Central memory CD8-positive, alpha-beta T cell (primary cell): ENCODE results near the gene GNA15.

Experiments used
- ATAC-seq: fragments of 150-1000 bp; cut with Tn5 transposase; replicated peaks from 2 replicates; pipeline ENCODE4 v1.10.0; 2022; ENCODE audit warnings: mild to moderate bottlenecking, moderate FRiP score, moderate number of reproducible peaks; ENCODE audit not compliant: poor library complexity, severe bottlenecking; ENCODE audit errors: extremely low read depth
- DNase-seq, 2 donors: peaks; one replicate each; pipeline ENCODE4 v3.0.0; 2021; ENCODE audit warnings: low spot score in 2 of 2
- H3K27ac Mint-ChIP-seq: one replicate; pipeline ENCODE4 v1.8.0; 2022; ENCODE audit warnings: low read depth, mild to moderate bottlenecking, moderate library complexity, mixed read lengths
- H3K27me3 Mint-ChIP-seq: one replicate; pipeline ENCODE4 v1.8.0; 2022; ENCODE audit warnings: mixed read lengths
- H3K36me3 Mint-ChIP-seq: one replicate; pipeline ENCODE4 v1.8.0; 2022; ENCODE audit warnings: mild to moderate bottlenecking, moderate library complexity, mixed read lengths; ENCODE audit not compliant: insufficient read depth
- H3K4me1 Mint-ChIP-seq: one replicate; pipeline ENCODE4 v1.8.0; 2022; ENCODE audit warnings: mixed read lengths
- H3K4me3 Mint-ChIP-seq: one replicate; pipeline ENCODE4 v1.8.0; 2022; ENCODE audit warnings: mild to moderate bottlenecking, moderate library complexity, mixed read lengths
- H3K9me3 Mint-ChIP-seq: one replicate; pipeline ENCODE4 v1.8.0; 2022; ENCODE audit warnings: mixed read lengths

The GNA15 gene

DNA sequence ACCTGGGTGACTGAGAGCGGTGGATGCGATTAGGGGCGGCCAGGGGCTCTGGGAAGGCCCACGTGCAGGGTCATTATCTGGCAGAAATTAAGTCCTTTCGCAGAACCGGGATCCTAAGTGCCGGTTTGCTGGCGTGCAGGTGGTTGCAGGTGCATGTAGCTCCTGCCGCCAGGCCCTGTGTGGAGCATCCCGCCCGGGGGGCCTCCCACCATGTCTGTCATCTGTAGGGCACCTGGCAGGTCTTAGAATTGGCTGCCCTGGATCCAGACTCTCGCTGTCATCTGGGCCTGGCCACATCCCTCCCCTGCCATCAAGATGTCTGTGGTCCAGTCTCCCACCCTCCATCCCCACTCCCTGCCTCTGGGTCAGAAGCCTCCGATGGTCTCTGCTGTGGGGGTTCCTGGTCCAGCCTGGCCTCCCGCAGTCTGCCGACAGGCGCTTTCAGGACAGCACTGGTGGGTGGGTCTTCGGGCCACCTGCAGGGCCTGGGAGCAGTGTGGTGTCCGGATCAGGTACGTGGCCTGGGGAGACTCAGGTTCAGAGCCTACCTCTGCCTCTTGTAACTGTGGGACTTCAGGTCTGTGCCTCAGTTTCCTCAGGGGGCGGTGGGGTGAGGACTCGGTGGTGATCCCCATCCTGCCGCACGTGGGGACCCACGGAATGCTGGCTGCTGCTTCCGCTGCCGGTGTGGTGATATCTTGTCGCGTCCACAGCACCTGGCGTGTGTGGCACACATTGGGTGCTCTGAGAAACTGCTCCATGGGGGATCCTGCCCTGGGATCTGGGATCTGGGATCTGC lies 36.3 kb upstream of the GNA15 start:
- Mint-ChIP-seq H3K27me3 (peaks cover 49% of the 10 kb centered on the region), H3K27ac (no peak overlapping the region), H3K4me3 (peak overlapping the region; percentile 62), H3K36me3 (peaks cover 7% of the 10 kb centered on the region), H3K4me1 (peaks cover 28% of the 10 kb centered on the region), H3K9me3 (no peaks in the 10 kb centered on the region)
- DNase-seq (no peak), ATAC-seq (no peak)

DNA sequence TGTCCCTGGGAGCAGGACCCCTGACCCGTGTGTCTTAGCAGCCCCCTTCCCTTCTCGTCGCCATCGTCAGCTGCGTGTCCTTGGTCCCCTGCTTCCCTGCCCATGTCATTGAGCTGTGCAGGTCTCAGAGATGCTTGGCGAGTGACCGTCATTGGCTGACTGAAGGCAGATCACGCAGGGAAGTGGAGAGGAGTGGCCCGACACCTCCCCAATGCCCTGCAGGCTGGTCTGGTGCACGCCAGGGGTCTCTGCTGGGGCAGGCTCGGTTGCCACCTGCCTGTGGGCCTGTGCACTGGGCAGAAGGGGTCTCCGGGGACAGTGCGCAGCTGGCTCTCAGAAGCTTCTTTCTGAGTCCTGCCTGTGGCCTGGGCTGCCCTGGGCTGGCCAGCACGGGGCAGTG lies 35.5 kb upstream of the GNA15 start:
- H3K4me1 Mint-ChIP-seq: peaks cover 24% of the 10 kb centered on the region
- peaks cover 7% of the 10 kb centered on the region for H3K36me3 Mint-ChIP-seq
- no peak overlapping the region for H3K4me3 Mint-ChIP-seq
- H3K27ac Mint-ChIP-seq: no peak overlapping the region
- H3K27me3 Mint-ChIP-seq: peaks cover 44% of the 10 kb centered on the region
- DNase-seq (no peak), ATAC-seq (no peak)
- H3K9me3 Mint-ChIP-seq: no peaks in the 10 kb centered on the region

DNA sequence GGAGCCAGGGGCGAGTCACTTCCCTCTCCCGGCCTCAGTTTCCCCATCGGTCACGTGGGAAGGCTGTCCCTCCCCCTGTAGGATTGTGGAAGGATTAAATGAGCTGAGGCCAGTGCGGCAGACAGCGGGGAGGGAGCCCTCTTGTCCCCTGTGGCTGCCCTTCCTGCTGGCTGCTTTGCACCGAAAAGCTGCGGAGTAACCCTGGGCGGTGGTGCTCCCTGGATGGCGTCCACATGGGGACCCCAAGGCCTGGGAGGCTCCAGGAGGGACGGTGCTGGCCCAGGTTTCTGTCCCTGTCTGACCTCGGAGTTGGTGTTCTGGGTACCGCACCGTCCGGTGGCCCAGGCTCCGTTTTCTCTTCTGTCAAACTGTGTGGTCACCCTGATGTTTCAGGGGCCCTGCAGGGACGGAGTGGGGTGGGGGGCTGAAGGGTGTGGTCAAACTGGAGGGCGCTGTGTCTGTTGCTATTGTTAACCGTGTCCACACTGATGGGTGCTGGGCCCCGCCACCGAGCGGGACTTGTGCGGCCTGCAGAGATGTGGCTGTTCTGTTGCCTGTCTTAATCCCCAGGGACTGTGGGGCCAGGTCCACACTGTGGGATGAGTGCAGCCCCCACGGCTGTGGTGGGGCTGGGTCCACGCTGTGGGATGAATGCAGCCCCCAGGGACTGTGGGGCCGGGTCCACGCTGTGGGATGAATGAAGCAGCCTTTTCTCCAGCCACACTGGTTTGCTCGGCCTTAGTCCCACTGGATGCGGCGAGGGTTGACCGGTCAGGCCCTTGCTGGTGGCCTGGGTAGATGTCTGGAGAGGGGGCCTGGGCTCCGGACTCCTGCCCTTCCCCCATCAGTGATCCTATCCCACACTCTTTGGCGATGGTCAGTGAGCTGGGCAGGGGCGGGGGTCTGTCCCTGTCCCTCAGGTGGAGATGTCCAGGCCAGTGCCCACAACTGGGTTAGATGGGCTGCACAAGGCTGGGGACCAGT lies 34.8 kb upstream of the GNA15 start:
- DNase-seq (no peak), ATAC-seq (no peak)
- Mint-ChIP-seq H3K27me3 (peaks cover 37% of the 10 kb centered on the region), H3K36me3 (peaks cover 4% of the 10 kb centered on the region), H3K4me3 (no peak overlapping the region), H3K4me1 (peaks cover 17% of the 10 kb centered on the region), H3K9me3 (no peaks in the 10 kb centered on the region), H3K27ac (no peak overlapping the region)

DNA sequence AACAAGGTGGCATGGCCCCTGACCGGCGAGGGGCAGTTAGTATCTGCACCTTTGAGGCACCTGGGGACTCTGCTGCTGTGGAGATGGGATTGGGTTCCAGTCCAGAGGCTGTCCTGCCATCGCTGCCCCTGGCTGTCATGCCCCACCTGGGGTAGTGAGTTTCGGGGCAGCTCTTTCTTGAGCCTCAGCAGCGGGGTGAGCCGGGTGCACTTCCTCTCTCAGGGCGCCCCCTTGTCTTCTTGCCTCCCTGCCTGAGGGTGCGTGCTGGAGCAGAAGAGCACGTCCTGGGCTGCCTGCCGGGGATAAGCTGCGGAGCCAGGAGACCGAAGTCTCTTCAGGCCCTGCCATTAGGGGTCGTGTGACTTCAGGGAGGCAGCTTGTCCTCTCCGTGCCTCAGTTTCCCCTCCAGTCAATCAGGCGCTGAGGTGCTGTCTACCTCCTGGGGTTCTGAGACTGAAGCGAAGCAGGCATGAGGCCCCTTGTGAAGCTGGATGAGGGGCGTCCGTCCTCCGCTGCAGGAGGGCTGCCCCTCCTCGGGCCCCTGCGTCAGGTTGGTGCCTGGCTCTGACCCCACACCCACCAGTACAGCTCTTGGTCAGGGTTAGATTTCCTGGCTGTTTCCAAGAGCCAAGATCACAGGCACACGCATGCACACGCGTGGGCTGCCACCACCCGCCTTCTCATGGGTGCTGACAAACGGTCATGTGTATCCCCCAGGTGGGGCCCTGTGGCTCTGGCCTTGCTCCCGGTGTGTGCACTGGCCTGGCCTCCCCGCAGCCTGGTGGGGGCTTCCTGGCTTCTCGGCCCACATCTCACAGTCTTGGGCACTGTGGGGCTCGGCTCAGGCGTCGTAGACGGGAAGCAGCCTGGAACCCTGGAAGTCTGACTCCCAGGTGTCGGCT lies 33.3 kb upstream of the GNA15 start:
- Mint-ChIP-seq H3K4me3 (no peak overlapping the region), H3K27me3 (peaks cover 31% of the 10 kb centered on the region), H3K4me1 (peaks cover 13% of the 10 kb centered on the region), H3K27ac (no peak overlapping the region), H3K9me3 (no peaks in the 10 kb centered on the region), H3K36me3 (peaks cover 6% of the 10 kb centered on the region)
- DNase-seq (no peak), ATAC-seq (no peak)

DNA sequence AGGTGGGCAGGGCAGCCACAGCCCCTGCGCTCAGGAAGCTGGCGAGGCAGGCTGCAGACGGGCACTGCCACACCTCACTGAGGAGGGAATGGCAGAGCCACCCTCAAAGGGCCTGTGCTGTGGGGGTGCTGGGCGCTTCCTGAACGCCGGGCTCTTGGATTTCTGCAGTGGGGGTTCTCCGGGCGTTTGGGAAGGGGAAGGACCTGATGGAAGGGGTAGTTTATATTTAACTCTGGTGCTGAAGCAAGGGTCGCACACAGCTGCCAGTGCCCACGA lies 31.2 kb upstream of the GNA15 start:
- Mint-ChIP-seq H3K4me3 (no peak overlapping the region), H3K27me3 (peaks cover 28% of the 10 kb centered on the region), H3K27ac (no peak overlapping the region), H3K4me1 (peaks cover 10% of the 10 kb centered on the region), H3K36me3 (peaks cover 6% of the 10 kb centered on the region), H3K9me3 (no peaks in the 10 kb centered on the region)
- DNase-seq (no peak), ATAC-seq (no peak)

DNA sequence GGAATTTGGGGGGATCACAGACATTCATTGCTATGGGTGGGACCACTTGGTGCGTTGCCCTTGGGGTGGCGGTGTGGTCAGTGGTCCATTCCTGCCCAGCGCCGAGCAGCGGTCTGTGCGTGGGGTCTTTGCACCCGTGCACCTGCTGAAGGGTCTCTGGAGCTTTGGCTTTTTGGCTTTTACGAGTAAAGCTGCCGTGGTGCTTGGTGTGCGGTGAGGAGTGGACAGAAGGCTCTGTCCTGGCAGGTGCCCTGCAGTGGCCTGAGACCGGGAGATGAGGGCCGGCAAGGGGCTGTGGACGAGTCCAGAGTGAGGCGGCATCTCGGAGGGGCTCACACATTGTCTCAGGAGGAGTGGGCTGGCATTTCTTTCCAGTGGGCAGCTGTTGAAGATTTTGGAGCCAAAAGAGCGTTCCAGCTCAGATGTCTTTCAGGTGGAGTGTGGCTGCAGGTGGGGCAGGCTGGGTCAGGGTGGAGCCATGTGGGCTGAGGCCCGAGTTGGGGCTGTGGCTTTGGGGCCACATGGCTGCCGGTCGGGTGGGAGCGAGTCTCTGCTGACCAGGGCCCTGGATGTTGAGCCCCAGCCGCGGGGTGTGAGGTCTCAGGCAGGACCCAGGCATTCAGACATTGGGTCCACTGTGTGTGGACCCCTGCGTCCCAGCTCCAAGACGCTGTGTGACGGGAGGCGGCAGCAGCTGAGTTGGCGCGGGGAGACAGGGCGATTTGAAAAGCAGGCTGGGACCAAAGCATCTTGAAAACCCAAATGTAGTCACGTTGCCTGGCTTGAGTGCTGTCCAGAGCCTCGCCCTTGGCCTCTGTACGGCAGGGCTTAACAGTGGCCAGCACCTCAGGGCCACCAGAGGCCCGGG lies 30.0 kb upstream of the GNA15 start:
- Mint-ChIP-seq H3K27me3 (peaks cover 25% of the 10 kb centered on the region), H3K36me3 (peaks cover 6% of the 10 kb centered on the region), H3K9me3 (no peaks in the 10 kb centered on the region), H3K4me1 (peaks cover 10% of the 10 kb centered on the region), H3K27ac (no peak overlapping the region), H3K4me3 (no peak overlapping the region)
- DNase-seq (no peak), ATAC-seq (no peak)

DNA sequence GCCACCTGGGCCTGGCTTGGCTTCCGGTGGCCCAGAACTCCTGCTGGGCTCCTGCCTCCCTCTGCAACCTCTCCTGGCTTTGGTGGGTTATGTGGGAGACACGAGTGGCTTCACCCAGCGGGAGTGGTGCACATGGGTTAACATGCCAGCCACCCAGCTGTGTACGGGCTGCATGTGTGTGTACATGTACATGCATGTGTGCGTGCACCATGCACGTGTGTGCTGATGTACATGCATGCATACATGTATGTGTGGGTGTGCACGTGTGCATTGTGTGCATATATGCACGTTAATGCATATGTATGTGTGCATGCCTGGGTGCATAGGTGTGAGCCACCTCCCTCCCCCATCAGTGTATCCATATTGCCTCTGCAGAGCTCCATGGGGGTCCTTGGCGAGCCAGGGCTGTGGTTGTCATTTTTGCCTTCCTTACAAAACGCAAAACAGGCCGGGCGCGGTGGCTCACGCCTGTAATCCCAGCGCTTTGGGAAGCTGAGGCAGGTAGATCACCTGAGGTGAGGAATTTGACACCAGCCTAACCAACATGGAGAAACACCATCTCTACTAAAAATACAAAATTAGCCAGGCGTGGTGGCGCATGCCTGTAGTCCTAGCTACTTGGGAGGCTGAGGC lies 29.2 kb upstream of the GNA15 start:
- no peak for DNase-seq
- Mint-ChIP-seq H3K4me1 (peaks cover 10% of the 10 kb centered on the region), H3K27me3 (peaks cover 17% of the 10 kb centered on the region), H3K9me3 (no peaks in the 10 kb centered on the region), H3K36me3 (peaks cover 6% of the 10 kb centered on the region), H3K27ac (no peak overlapping the region), H3K4me3 (no peak overlapping the region)
- no peak for ATAC-seq

DNA sequence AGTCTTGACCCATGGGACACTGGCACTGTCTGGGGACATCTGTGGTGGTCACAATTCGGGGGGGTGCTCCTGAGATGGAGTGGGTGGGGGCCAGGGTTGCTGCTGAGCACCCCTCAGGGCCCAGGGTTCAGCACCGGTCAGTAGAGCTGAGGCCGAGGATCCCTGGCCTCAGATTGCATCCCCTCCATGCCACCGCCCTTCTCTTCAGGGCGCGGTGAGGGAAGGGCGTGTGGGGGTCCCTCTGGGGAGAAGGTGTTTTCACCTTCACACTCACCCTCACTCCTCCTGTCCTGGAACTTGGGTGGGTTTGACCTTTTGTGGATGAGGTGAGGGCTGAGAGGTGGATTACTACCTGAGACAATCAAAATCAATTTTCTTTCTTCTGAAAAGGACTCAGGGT lies 28.2 kb upstream of the GNA15 start:
- DNase-seq (no peak), ATAC-seq (no peak)
- peaks cover 10% of the 10 kb centered on the region for H3K4me1 Mint-ChIP-seq
- H3K9me3 Mint-ChIP-seq: no peaks in the 10 kb centered on the region
- no peak overlapping the region for H3K4me3 Mint-ChIP-seq
- peaks cover 6% of the 10 kb centered on the region for H3K36me3 Mint-ChIP-seq
- H3K27me3 Mint-ChIP-seq: peaks cover 8% of the 10 kb centered on the region
- no peak overlapping the region for H3K27ac Mint-ChIP-seq

DNA sequence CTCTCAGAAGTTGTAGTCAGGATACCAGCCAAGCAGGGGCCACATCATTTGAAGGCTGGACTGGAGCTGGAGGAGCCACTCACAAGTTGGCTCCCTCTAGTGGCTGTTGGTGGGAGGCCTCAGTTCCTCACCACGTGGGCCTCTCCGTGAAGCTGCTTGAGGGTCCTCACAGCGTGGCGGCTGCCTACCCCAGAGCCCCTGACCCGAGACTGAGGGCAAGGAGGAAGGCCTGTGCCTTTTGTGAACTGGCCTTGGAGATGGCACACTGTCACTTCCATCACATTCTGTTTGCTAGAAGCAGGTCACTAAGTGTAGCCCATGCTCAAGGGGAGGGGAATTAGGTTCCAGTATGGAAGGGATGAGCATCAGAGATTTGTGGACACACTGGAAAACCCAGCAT lies 27.1 kb upstream of the GNA15 start:
- H3K9me3 Mint-ChIP-seq: no peaks in the 10 kb centered on the region
- ATAC-seq: peak; percentile 46
- no peak overlapping the region for H3K27ac Mint-ChIP-seq
- peaks cover 10% of the 10 kb centered on the region for H3K4me1 Mint-ChIP-seq
- no peak overlapping the region for H3K4me3 Mint-ChIP-seq
- peaks cover 5% of the 10 kb centered on the region for H3K36me3 Mint-ChIP-seq
- peak; percentile 42 to 64 for DNase-seq
- peaks cover 8% of the 10 kb centered on the region for H3K27me3 Mint-ChIP-seq

DNA sequence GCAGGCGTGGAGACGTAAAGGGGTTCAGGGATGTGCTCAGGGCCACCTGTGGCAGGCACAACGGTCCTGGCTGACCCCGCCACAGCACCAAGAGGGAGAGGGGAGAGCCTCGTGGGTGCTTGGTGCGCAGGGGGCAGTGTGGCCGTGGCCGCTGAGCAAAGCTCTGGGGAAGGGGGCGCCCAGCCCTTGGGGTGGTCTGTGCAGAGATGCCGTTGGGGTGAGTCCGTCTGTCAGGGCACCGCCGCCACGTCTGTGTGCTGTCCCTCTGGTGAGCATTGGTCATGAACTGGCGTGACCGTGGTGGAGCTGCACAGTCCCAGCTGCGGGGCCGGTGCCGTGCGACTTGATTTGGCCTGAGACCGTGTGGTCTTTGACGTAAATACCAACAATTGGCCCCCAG lies 26.3 kb upstream of the GNA15 start:
- Mint-ChIP-seq H3K36me3 (peaks cover 2% of the 10 kb centered on the region), H3K9me3 (no peaks in the 10 kb centered on the region), H3K27me3 (peaks cover 8% of the 10 kb centered on the region), H3K4me1 (peaks cover 5% of the 10 kb centered on the region), H3K27ac (no peak overlapping the region), H3K4me3 (no peak overlapping the region)
- ATAC-seq (no peak), DNase-seq (no peak)

DNA sequence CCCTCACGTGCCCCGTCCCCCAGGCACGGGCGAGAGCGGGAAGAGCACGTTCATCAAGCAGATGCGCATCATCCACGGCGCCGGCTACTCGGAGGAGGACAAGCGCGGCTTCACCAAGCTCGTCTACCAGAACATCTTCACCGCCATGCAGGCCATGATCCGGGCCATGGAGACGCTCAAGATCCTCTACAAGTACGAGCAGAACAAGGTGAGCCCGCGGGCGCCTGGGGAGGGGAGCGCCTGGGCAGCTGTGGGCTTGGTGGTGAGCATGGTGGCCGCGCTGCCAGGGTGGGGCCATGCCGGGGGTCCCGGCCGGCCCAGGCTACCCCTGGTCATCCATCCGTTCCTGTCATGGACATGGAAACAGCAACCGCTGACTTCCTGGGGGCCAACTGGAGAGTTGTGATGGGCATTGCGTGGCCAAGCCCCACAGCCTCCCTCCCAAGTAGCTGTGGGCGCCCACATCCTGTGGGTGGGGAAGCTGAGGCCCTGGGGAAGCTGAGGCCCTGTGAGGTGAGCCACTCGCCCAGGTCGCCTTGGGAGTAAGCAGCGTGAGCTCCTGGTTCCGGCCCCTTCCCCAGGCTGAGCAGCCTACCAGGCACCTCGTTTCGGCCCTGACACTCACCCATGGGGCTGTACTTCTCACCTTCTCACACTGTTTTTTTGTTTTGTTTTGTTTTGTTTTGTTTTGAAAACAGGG lies 25.6 kb upstream of the GNA15 start:
- ATAC-seq: no peak
- Mint-ChIP-seq H3K4me3 (no peak overlapping the region), H3K36me3 (peaks cover 2% of the 10 kb centered on the region), H3K9me3 (no peaks in the 10 kb centered on the region), H3K27ac (no peak overlapping the region), H3K27me3 (peaks cover 8% of the 10 kb centered on the region), H3K4me1 (peaks cover 5% of the 10 kb centered on the region)
- DNase-seq: no peak
